Osteoblast (primary cell): ENCODE results near the gene ABCC4. TPM values are rescaled to one million over a fixed set of nuclear protein-coding genes. Genes with fewer than 3 reads are reported as not detected.

ENCODE experiments used
- DNase-seq: peaks from one replicate; pipeline ENCODE4 v3.0.0; 2011; ENCODE audit warnings: low spot score, mixed read lengths; ENCODE audit not compliant: insufficient read length; ENCODE audit errors: missing footprints
- H2AFZ ChIP-seq: 2 replicates; pipeline ENCODE4 v1.6.0; 2011; ENCODE audit warnings: mild to moderate bottlenecking, low read length
- H3K27ac ChIP-seq: 2 replicates; pipeline ENCODE4 v1.5.1; 2011; ENCODE audit warnings: mild to moderate bottlenecking, low read depth, low read length, moderate library complexity
- H3K27me3 ChIP-seq: 2 replicates; pipeline ENCODE4 v1.6.0; 2012; ENCODE audit warnings: mild to moderate bottlenecking, control low read depth, inconsistent platforms, low read length, moderate library complexity; ENCODE audit not compliant: insufficient read depth
- H3K36me3 ChIP-seq: 2 replicates; pipeline ENCODE4 v1.5.1; 2011; ENCODE audit warnings: mild to moderate bottlenecking, low read length, control low read depth, moderate library complexity; ENCODE audit not compliant: insufficient read depth
- H3K4me1 ChIP-seq: 2 replicates; pipeline ENCODE4 v1.5.1; 2011; ENCODE audit warnings: mild to moderate bottlenecking, low read length, control low read depth, moderate library complexity; ENCODE audit not compliant: insufficient read depth
- H3K4me2 ChIP-seq: 2 replicates; pipeline ENCODE4 v1.6.0; 2011; ENCODE audit warnings: mild to moderate bottlenecking, low read length; ENCODE audit not compliant: insufficient read depth
- H3K4me3 ChIP-seq: fragments of 200-600 bp; sonication (generic); 3 replicates; pipeline ENCODE4 v1.5.1; 2012; ENCODE audit warnings: mild to moderate bottlenecking, low read length, inconsistent platforms; ENCODE audit not compliant: insufficient read depth
- H3K79me2 ChIP-seq: 2 replicates; pipeline ENCODE4 v1.6.0; 2012; ENCODE audit warnings: mild to moderate bottlenecking, low read length, control low read depth, inconsistent platforms; ENCODE audit not compliant: insufficient read depth
- H3K9me3 ChIP-seq: 2 replicates; pipeline ENCODE4 v1.5.1; 2011; ENCODE audit warnings: low read depth, low read length, control low read depth
- H4K20me1 ChIP-seq: 2 replicates; pipeline ENCODE4 v1.6.0; 2012; ENCODE audit warnings: mild to moderate bottlenecking, low read length, control low read depth; ENCODE audit not compliant: insufficient read depth
- CTCF ChIP-seq: IDR thresholded peaks from 2 replicates; pipeline ENCODE4 v1.5.1; 2011; ENCODE audit warnings: mild to moderate bottlenecking, low read depth, low read length, moderate library complexity; ENCODE audit errors: extremely low read depth
- small RNA-seq: library from RNA; depleted of rRNA; stranded (forward); fragments of <200 nt; gene quantifications from one replicate; pipeline ENCODE3, GENCODE V24; 2012
- total RNA-seq: library from RNA; depleted of rRNA; stranded (reverse); fragments of >200 nt; gene quantifications from 2 replicates; pipeline ENCODE4 v1.2.3, GENCODE V29; 2012

ABCC4 gene
- total RNA-seq, 1 donor = 27.5 TPM

- H3K9me3 ChIP-seq = no peaks in the 10 kb centered on the region
- H3K79me2 ChIP-seq = no peaks in the 10 kb centered on the region
- no peak overlapping the region for H3K4me3 ChIP-seq
- H4K20me1 ChIP-seq = no peaks in the 10 kb centered on the region
- TF ChIP-seq CTCF = no peak
- H3K27me3 ChIP-seq = peaks cover 38% of the 10 kb centered on the region
- no peak overlapping the region for H2AFZ ChIP-seq
- H3K4me1 ChIP-seq = no peaks in the 10 kb centered on the region
- DNase-seq = no peak
- H3K36me3 ChIP-seq = no peaks in the 10 kb centered on the region
- no peak overlapping the region for H3K4me2 ChIP-seq
- no peak overlapping the region for H3K27ac ChIP-seq
These were observed 327.0 kb downstream of the ABCC4 start for GRCh38 chr13:94974015-94974951.

- Histone ChIP-seq H3K4me3 (no peak overlapping the region), H3K9me3 (no peaks in the 10 kb centered on the region), H3K27me3 (peaks cover 58% of the 10 kb centered on the region), H3K27ac (no peak overlapping the region), H3K4me1 (peaks cover 2% of the 10 kb centered on the region), H3K36me3 (no peaks in the 10 kb centered on the region), H3K4me2 (no peak overlapping the region), H2AFZ (no peak overlapping the region), H3K79me2 (no peaks in the 10 kb centered on the region), H4K20me1 (no peaks in the 10 kb centered on the region)
- no peak for TF ChIP-seq CTCF
- no peak for DNase-seq
These were observed 329.0 kb downstream of the ABCC4 start for GRCh38 chr13:94972262-94972661.

Small RNA genes within 50 kb of the gene (small RNA-seq; reads per million reads assigned to genes)
- gene RNU6-62P (not detected), gene RNY3P8 (not detected), gene RNY4P27 (0.60 reads per million)
